HL-60 (cell line): ENCODE data around the gene HSP90AA1.

Experiments
- DNase-seq, 2 experiments: peaks; one replicate each; pipeline ENCODE4 v3.0.0-alpha.2; 2010 to 2020; ENCODE audit warnings: low read depth in 1 of 2, low spot score in 1 of 2
- H3K27ac ChIP-seq: fragments of 250-450 bp; sonication (Bioruptor Pico); replicated peaks from 2 replicates; pipeline ENCODE4 v1.5.1; 2020; ENCODE audit warnings: mild to moderate bottlenecking, moderate library complexity
- H3K27me3 ChIP-seq: fragments of 250-450 bp; sonication (Bioruptor Pico); 2 replicates; pipeline ENCODE4 v1.5.1; 2021; ENCODE audit warnings: mild to moderate bottlenecking, moderate library complexity; ENCODE audit not compliant: insufficient read depth, poor library complexity, severe bottlenecking
- H3K4me3 ChIP-seq: replicated peaks from 2 replicates; pipeline ENCODE4 v1.5.1; 2011; ENCODE audit warnings: mild to moderate bottlenecking, control low read depth, low read length; ENCODE audit not compliant: insufficient read depth
- GABPA ChIP-seq: IDR thresholded peaks from 2 replicates; pipeline ENCODE4 v1.6.1; 2012; ENCODE audit warnings: low read depth
- POLR2AphosphoS5 ChIP-seq: IDR thresholded peaks from 2 replicates; pipeline ENCODE4 v1.6.1; 2012; ENCODE audit warnings: low read depth
- SPI1 ChIP-seq: IDR thresholded peaks from 2 replicates; pipeline ENCODE4 v1.6.1; 2012; ENCODE audit warnings: low read depth, mild to moderate bottlenecking, borderline replicate concordance
- TF ChIP-seq, protein P1 (sequence below): IDR thresholded peaks from 2 replicates; pipeline ENCODE4 v1.6.1; 2012; ENCODE audit warnings: low read depth; ENCODE audit not compliant: insufficient replicate concordance
- TF ChIP-seq, protein P2 (sequence below): IDR thresholded peaks from one replicate; pipeline ENCODE4 v1.5.1; 2011; ENCODE audit warnings: low read length, control low read depth, inconsistent platforms; ENCODE audit not compliant: insufficient read depth

HSP90AA1 gene

DNA sequence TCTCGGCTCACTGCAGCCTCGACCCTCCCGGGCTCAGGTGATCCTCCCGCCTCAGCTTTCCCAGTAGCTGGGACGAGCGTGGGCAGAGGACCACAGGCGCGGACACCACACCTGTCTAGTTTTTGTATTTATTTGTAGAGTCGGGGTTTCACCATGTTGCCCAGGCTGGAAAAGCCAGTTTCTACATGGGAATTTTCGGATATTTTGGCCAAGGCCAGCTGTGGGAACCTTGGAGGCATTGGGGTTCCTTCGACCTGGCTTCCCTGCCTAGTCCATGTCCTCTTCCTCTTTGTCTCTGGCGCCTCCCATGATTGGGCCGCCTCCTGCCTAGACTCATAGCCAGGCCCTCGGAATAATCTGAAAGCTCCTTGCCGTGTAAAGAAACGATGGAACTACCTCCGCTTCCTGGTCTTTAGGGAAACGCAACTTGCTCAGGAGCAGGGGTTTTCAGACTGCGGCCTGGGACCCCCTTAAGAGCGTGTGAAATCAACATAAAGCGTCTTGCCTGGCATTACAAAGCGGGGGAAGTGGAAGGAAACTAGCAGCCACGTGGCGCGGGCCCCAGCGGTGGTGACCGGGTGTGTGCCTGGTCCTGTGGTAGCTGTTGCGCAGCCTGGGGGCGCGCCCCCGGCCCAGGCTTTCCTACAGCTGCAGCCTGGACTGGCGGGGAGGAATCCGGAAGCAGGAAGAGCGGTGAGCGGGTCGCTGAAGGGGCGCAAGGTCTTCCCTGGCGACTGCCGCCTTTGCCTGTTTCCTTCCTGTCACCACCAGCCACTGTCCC lies 1.4 kb upstream of the HSP90AA1 start:
- H3K27ac ChIP-seq: peak overlapping the region; percentile 92
- H3K4me3 ChIP-seq: peak overlapping the region; percentile 62
- no peaks in the 10 kb centered on the region for H3K27me3 ChIP-seq
- TF ChIP-seq, protein P1, sequence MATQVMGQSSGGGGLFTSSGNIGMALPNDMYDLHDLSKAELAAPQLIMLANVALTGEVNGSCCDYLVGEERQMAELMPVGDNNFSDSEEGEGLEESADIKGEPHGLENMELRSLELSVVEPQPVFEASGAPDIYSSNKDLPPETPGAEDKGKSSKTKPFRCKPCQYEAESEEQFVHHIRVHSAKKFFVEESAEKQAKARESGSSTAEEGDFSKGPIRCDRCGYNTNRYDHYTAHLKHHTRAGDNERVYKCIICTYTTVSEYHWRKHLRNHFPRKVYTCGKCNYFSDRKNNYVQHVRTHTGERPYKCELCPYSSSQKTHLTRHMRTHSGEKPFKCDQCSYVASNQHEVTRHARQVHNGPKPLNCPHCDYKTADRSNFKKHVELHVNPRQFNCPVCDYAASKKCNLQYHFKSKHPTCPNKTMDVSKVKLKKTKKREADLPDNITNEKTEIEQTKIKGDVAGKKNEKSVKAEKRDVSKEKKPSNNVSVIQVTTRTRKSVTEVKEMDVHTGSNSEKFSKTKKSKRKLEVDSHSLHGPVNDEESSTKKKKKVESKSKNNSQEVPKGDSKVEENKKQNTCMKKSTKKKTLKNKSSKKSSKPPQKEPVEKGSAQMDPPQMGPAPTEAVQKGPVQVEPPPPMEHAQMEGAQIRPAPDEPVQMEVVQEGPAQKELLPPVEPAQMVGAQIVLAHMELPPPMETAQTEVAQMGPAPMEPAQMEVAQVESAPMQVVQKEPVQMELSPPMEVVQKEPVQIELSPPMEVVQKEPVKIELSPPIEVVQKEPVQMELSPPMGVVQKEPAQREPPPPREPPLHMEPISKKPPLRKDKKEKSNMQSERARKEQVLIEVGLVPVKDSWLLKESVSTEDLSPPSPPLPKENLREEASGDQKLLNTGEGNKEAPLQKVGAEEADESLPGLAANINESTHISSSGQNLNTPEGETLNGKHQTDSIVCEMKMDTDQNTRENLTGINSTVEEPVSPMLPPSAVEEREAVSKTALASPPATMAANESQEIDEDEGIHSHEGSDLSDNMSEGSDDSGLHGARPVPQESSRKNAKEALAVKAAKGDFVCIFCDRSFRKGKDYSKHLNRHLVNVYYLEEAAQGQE: no peak
- TF ChIP-seq SPI1 (peak; percentile 74), GABPA (peak; percentile 50; the same call in 1 of the 2 replicates), POLR2AphosphoS5 (peak; percentile 87)
- TF ChIP-seq, protein P2, sequence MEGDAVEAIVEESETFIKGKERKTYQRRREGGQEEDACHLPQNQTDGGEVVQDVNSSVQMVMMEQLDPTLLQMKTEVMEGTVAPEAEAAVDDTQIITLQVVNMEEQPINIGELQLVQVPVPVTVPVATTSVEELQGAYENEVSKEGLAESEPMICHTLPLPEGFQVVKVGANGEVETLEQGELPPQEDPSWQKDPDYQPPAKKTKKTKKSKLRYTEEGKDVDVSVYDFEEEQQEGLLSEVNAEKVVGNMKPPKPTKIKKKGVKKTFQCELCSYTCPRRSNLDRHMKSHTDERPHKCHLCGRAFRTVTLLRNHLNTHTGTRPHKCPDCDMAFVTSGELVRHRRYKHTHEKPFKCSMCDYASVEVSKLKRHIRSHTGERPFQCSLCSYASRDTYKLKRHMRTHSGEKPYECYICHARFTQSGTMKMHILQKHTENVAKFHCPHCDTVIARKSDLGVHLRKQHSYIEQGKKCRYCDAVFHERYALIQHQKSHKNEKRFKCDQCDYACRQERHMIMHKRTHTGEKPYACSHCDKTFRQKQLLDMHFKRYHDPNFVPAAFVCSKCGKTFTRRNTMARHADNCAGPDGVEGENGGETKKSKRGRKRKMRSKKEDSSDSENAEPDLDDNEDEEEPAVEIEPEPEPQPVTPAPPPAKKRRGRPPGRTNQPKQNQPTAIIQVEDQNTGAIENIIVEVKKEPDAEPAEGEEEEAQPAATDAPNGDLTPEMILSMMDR: no peak
- DNase-seq: peak; percentile 72 to 89

DNA sequence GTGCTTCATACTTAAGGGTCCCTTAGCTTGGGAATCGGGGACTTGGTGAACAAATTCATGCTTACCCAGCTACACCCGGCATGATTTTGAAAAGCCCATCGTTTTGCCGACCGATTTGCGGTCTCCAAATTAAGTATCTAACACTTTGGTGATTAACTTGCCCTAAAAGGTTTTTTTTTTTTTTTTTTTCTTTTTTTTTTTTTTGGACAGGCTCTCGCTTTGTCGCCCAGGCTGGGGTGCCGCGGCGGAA lies 843 bp upstream of the HSP90AA1 start:
- peak overlapping the region; percentile 62 for H3K4me3 ChIP-seq
- H3K27ac ChIP-seq: peak overlapping the region; percentile 92
- TF ChIP-seq GABPA (no peak), SPI1 (no peak), POLR2AphosphoS5 (no peak)
- TF ChIP-seq, protein P2: no peak
- TF ChIP-seq, protein P1: no peak

DNA sequence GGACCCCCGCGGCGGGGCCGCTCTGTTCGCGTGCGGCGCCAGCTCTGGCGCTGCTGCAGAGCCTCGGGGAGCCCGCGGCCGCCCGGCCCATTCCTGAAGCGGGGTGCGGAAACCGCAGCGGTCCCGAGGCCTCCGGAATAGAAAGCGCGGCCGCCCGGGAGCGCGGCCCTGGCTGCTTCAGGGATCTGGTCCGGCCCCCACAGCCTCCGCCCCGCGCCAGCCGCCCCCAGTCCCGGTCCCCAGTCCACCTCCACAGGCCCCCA lies 204 bp downstream of the HSP90AA1 start:
- TF ChIP-seq SPI1: no peak
- TF ChIP-seq, protein P1: no peak
- TF ChIP-seq GABPA: no peak
- no peak for TF ChIP-seq POLR2AphosphoS5
- TF ChIP-seq, protein P2: no peak
- DNase-seq: no peak
- Histone ChIP-seq H3K4me3 (peak overlapping the region; percentile 58), H3K27me3 (no peaks in the 10 kb centered on the region), H3K27ac (peak overlapping the region; percentile 96)

More for the DNA sequence above, 843 bp upstream of the HSP90AA1 start:
- no peak for DNase-seq
- H3K27me3 ChIP-seq: no peaks in the 10 kb centered on the region
